GM12878 (cell line): ENCODE results near the gene U2AF2. TPM values are rescaled to one million over a fixed set of nuclear protein-coding genes. Genes with fewer than 3 reads are reported as not detected.

Experiments used
- EZH2 ChIP-seq: IDR thresholded peaks from 2 replicates; pipeline ENCODE4 v1.6.1; 2012; ENCODE audit warnings: low read depth, mild to moderate bottlenecking, control low read depth, inconsistent platforms, low read length, borderline replicate concordance; ENCODE audit not compliant: control insufficient read depth
- MYB ChIP-seq: fragments of 150-350 bp; IDR thresholded peaks from 2 replicates; pipeline ENCODE4 v1.6.1; 2014; ENCODE audit warnings: mild to moderate bottlenecking, low read depth, low read length, borderline replicate concordance
- PAX5 ChIP-seq: IDR thresholded peaks from 2 replicates; pipeline ENCODE4 v1.6.1; 2011; ENCODE audit warnings: low read depth, low read length, borderline replicate concordance
- RAD51 ChIP-seq: fragments of 450-650 bp; IDR thresholded peaks from 2 replicates; pipeline ENCODE4 v1.6.1; 2016; ENCODE audit warnings: moderate library complexity, mild to moderate bottlenecking, inconsistent platforms
- RELA ChIP-seq: fragments of 450-650 bp; IDR thresholded peaks from 2 replicates; pipeline ENCODE4 v1.8.0; 2014; ENCODE audit warnings: borderline replicate concordance; ENCODE audit not compliant: partially characterized antibody
- SIX5 ChIP-seq: IDR thresholded peaks from 2 replicates; pipeline ENCODE4 v1.6.1; 2011; ENCODE audit warnings: mild to moderate bottlenecking, low read depth, low read length, moderate library complexity; ENCODE audit not compliant: severe bottlenecking
- TCF3 ChIP-seq: IDR thresholded peaks from 2 replicates; pipeline ENCODE4 v1.6.1; 2012; ENCODE audit warnings: low read depth, mild to moderate bottlenecking, low read length, borderline replicate concordance; ENCODE audit not compliant: insufficient read depth
- WRNIP1 ChIP-seq: IDR thresholded peaks from 2 replicates; pipeline ENCODE4 v1.6.1; 2011; ENCODE audit warnings: low read depth, low read length, improper control_type of control experiment, borderline replicate concordance
- ZBED1 ChIP-seq: IDR thresholded peaks from 2 replicates; pipeline ENCODE4 v1.6.1; 2016; ENCODE audit warnings: borderline replicate concordance
- polyA plus RNA-seq, 11 experiments: library from polyadenylated mRNA; depleted of rRNA in 4 of 11; unstranded in 6 of 11; stranded (reverse) in 5 of 11; fragments of >200 nt; fragmentation: Nextera tagmentation in 4 of 11; fragmentation: Illumina TruSeq in 1 of 11; extraction: Ambion mirVana in 4 of 11; extraction: Trizol in 1 of 11; gene quantifications; 1 replicate in 1 of 11; 2 replicates in 10 of 11; pipeline versions ENCODE4 v1.2.1 to v1.2.3, GENCODE V29; 2011 to 2016; ENCODE audit warnings: inconsistent platforms in 2 of 11, missing spikeins in 2 of 11, low read depth in 1 of 11
- total RNA-seq, 4 experiments: library from RNA; depleted of rRNA in 3 of 4; stranded (reverse); fragments of >200 nt in 3 of 4; fragmentation: Illumina TruSeq in 1 of 4; extraction: Trizol in 1 of 4; gene quantifications; 2 replicates each; pipeline versions ENCODE4 v1.2.1 to v1.2.3, GENCODE V29; 2013 to 2021
- TF ChIP-seq, protein P1 (sequence below): IDR thresholded peaks from 2 replicates; pipeline ENCODE4 v1.6.1; 2012; ENCODE audit warnings: improper control_type of control experiment, low read depth, low read length; ENCODE audit not compliant: insufficient replicate concordance
- TF ChIP-seq, protein P2 (sequence below): fragments of 450-650 bp; IDR thresholded peaks from 2 replicates; pipeline ENCODE4 v1.6.1; 2018; ENCODE audit warnings: borderline replicate concordance, mild to moderate bottlenecking; ENCODE audit not compliant: partially characterized antibody
- TF ChIP-seq, protein P3 (sequence below): IDR thresholded peaks from 2 replicates; pipeline ENCODE4 v1.6.1; 2012; ENCODE audit warnings: low read depth, low read length, improper control_type of control experiment
- TF ChIP-seq, protein P4 (sequence below): fragments of 450-650 bp; formaldehyde crosslinking; IDR thresholded peaks from 2 replicates; pipeline ENCODE4 v1.4.0; 2022; ENCODE audit warnings: mild to moderate bottlenecking, moderate library complexity
- TF ChIP-seq, protein P5 (sequence below): IDR thresholded peaks from 2 replicates; pipeline ENCODE4 v1.6.1; 2011; ENCODE audit warnings: borderline replicate concordance, low read depth, mild to moderate bottlenecking, moderate library complexity, mixed read lengths, low read length; ENCODE audit not compliant: insufficient read depth; ENCODE audit errors: extremely low read length

The U2AF2 gene
- total and polyA plus RNA-seq, 10 of the 15 experiments (the other 5 are each of a cell fraction or from before 2014, with no cell fraction given): 3.0 to 338 (median 130) TPM

DNA sequence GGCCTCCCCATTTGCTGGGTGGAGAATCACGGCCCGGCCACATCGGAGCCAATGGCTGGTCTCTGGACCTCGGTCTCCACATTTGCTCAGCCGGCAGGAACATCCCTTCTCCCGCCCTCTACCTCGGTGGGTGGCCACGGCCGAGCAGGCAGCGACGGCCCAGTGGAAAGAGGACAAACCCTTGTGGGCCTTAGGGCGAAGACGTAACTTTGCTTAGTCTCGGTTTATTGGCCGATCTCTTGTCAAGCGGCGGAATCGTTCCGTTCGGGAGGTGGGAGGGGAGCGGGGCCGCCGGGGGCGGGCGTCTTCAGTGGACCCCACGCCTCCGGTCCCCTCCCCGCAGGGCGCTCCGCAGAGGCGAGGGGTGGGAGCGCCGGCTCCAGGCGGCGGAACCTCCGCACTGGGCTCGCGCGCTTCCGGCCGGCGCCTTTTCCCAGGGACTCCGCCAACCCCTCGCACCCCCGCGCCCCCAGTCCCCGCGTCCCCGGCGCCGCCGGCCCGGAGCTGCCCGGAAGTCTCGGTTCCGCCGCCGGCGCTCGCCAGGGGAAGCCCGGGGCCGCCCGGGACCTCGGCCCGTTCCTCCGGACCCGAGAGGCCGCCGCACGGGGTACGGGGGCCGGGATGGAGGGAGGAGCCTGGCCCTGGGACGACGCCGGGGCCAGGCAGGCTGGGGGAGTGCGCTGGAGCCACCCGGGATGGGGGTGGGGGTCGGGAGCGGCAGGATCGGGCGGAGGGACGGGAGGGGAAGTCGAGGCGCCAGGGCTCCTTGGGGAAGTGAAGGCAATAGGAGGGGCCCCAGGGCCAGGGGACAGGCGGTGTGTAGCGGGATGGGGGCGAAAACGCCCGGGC lies 14.0 kb upstream of the U2AF2 start, which contains the start of gene ZNF580 (continued):
- TF ChIP-seq, protein P1, sequence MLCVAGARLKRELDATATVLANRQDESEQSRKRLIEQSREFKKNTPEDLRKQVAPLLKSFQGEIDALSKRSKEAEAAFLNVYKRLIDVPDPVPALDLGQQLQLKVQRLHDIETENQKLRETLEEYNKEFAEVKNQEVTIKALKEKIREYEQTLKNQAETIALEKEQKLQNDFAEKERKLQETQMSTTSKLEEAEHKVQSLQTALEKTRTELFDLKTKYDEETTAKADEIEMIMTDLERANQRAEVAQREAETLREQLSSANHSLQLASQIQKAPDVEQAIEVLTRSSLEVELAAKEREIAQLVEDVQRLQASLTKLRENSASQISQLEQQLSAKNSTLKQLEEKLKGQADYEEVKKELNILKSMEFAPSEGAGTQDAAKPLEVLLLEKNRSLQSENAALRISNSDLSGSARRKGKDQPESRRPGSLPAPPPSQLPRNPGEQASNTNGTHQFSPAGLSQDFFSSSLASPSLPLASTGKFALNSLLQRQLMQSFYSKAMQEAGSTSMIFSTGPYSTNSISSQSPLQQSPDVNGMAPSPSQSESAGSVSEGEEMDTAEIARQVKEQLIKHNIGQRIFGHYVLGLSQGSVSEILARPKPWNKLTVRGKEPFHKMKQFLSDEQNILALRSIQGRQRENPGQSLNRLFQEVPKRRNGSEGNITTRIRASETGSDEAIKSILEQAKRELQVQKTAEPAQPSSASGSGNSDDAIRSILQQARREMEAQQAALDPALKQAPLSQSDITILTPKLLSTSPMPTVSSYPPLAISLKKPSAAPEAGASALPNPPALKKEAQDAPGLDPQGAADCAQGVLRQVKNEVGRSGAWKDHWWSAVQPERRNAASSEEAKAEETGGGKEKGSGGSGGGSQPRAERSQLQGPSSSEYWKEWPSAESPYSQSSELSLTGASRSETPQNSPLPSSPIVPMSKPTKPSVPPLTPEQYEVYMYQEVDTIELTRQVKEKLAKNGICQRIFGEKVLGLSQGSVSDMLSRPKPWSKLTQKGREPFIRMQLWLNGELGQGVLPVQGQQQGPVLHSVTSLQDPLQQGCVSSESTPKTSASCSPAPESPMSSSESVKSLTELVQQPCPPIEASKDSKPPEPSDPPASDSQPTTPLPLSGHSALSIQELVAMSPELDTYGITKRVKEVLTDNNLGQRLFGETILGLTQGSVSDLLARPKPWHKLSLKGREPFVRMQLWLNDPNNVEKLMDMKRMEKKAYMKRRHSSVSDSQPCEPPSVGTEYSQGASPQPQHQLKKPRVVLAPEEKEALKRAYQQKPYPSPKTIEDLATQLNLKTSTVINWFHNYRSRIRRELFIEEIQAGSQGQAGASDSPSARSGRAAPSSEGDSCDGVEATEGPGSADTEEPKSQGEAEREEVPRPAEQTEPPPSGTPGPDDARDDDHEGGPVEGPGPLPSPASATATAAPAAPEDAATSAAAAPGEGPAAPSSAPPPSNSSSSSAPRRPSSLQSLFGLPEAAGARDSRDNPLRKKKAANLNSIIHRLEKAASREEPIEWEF: no peak
- no peak for TF ChIP-seq WRNIP1
- no peak for TF ChIP-seq TCF3
- TF ChIP-seq, protein P2, sequence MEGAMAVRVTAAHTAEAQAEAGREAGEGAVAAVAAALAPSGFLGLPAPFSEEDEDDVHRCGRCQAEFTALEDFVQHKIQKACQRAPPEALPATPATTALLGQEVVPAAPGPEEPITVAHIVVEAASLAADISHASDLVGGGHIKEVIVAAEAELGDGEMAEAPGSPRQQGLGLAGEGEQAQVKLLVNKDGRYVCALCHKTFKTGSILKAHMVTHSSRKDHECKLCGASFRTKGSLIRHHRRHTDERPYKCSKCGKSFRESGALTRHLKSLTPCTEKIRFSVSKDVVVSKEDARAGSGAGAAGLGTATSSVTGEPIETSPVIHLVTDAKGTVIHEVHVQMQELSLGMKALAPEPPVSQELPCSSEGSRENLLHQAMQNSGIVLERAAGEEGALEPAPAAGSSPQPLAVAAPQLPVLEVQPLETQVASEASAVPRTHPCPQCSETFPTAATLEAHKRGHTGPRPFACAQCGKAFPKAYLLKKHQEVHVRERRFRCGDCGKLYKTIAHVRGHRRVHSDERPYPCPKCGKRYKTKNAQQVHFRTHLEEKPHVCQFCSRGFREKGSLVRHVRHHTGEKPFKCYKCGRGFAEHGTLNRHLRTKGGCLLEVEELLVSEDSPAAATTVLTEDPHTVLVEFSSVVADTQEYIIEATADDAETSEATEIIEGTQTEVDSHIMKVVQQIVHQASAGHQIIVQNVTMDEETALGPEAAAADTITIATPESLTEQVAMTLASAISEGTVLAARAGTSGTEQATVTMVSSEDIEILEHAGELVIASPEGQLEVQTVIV: no peak
- TF ChIP-seq EZH2: no peak
- no peak for TF ChIP-seq MYB
- TF ChIP-seq, protein P3, sequence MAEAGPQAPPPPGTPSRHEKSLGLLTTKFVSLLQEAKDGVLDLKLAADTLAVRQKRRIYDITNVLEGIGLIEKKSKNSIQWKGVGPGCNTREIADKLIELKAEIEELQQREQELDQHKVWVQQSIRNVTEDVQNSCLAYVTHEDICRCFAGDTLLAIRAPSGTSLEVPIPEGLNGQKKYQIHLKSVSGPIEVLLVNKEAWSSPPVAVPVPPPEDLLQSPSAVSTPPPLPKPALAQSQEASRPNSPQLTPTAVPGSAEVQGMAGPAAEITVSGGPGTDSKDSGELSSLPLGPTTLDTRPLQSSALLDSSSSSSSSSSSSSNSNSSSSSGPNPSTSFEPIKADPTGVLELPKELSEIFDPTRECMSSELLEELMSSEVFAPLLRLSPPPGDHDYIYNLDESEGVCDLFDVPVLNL: no peak
- peak; percentile 39 for TF ChIP-seq SIX5
- TF ChIP-seq, protein P4, sequence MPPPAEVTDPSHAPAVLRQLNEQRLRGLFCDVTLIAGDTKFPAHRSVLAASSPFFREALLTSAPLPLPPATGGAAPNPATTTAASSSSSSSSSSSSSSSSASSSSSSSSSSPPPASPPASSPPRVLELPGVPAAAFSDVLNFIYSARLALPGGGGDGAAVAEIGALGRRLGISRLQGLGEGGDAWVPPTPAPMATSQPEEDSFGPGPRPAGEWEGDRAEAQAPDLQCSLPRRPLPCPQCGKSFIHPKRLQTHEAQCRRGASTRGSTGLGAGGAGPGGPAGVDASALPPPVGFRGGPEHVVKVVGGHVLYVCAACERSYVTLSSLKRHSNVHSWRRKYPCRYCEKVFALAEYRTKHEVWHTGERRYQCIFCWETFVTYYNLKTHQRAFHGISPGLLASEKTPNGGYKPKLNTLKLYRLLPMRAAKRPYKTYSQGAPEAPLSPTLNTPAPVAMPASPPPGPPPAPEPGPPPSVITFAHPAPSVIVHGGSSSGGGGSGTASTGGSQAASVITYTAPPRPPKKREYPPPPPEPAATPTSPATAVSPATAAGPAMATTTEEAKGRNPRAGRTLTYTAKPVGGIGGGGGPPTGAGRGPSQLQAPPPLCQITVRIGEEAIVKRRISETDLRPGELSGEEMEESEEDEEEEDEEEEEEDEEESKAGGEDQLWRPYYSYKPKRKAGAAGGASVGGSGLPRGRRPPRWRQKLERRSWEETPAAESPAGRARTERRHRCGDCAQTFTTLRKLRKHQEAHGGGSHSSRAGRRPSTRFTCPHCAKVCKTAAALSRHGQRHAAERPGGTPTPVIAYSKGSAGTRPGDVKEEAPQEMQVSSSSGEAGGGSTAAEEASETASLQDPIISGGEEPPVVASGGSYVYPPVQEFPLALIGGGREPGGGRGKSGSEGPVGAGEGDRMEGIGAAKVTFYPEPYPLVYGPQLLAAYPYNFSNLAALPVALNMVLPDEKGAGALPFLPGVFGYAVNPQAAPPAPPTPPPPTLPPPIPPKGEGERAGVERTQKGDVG (CRISPR knock-in tag): no peak
- TF ChIP-seq, protein P5, sequence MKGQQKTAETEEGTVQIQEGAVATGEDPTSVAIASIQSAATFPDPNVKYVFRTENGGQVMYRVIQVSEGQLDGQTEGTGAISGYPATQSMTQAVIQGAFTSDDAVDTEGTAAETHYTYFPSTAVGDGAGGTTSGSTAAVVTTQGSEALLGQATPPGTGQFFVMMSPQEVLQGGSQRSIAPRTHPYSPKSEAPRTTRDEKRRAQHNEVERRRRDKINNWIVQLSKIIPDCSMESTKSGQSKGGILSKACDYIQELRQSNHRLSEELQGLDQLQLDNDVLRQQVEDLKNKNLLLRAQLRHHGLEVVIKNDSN: no peak
- no peak for TF ChIP-seq ZBED1
- no peak for TF ChIP-seq RAD51
- TF ChIP-seq PAX5: peak; percentile 38; the same call in 1 of the 2 replicates
- no peak for TF ChIP-seq RELA
